ENCODE data around the gene PTPN1. TPM values are rescaled to one million over a fixed set of nuclear protein-coding genes. Genes with fewer than 3 reads are reported as not detected.

The PTPN1 gene
- total and polyA plus RNA-seq, 2 donors (not counting 3 experiments of a cell fraction or from before 2014, with no cell fraction given): 41.1 to 64.3 TPM

- Histone ChIP-seq H3K4me3 (replicated peaks in 1 of 3; ENCODE audit: insufficient read depth in 1 of 3, low read depth in 1 of 3, low read length in 3 of 3) (no peak overlapping the region), H4K20me1 (replicated peaks; ENCODE audit: control insufficient read depth, extremely low read depth, insufficient read depth, low read length) (no peaks in the 10 kb centered on the region), H3K79me2 (ENCODE audit: control insufficient read depth, insufficient read depth, low read length) (peaks cover 8% of the 10 kb centered on the region), H2AFZ (ENCODE audit: low read depth, low read length) (no peak overlapping the region), H3K27ac (ENCODE audit: insufficient read depth, low read depth, low read length) (no peak overlapping the region), H3K4me2 (ENCODE audit: insufficient read depth, low read length) (no peak overlapping the region), H3K4me1 (ENCODE audit: control insufficient read depth, extremely low read depth, insufficient read depth, low read length) (no peaks in the 10 kb centered on the region), H3K9ac (replicated peaks; ENCODE audit: extremely low read depth, insufficient read depth, low read length) (no peak overlapping the region), H3K27me3 (ENCODE audit: control insufficient read depth in 2 of 2, insufficient read depth in 2 of 2, low read length in 2 of 2) (no peaks in the 10 kb centered on the region), H3K9me3 (replicated peaks; ENCODE audit: control insufficient read depth, insufficient read depth, low read length) (no peaks in the 10 kb centered on the region), H3K36me3 (ENCODE audit: control insufficient read depth in 2 of 2, extremely low read depth in 1 of 2, insufficient read depth in 2 of 2, low read length in 2 of 2) (peaks cover 35 to 58% of the 10 kb centered on the region in 2 experiments), H3K9me1 (replicated peaks; ENCODE audit: control insufficient read depth, extremely low read depth, insufficient read depth, low read length) (no peaks in the 10 kb centered on the region)
- DNase-seq (ENCODE audit: low read depth, low spot score) (no peak), FAIRE-seq (no peak)
- ChIA-PET CTCF (interaction anchor here (1.5 kb wide), 1 partner anchor 11 kb away, joined by 6 read pairs; no protein-coding TSS in a partner anchor), POLR2A (no interaction called here)
- TSS peak; percentile 32 for BruUV-seq (replicated peaks)
- intact Hi-C loops (cut with micrococcal nuclease): loop anchor here (5.0 kb wide), 1 partner anchor 206 kb away; no protein-coding TSS in a partner anchor
- TF ChIP-seq POLR2A (IDR thresholded peaks at IDR 0.05; ENCODE audit: low read depth, low read length) (no peak), GATA2 (IDR thresholded peaks at IDR 0.05; ENCODE audit: insufficient read depth, insufficient read length, low read depth, low read length) (no peak), MAX (IDR thresholded peaks at IDR 0.05; ENCODE audit: insufficient read depth, insufficient read length) (no peak), JUN (IDR thresholded peaks at IDR 0.05; ENCODE audit: borderline replicate concordance, insufficient read depth, insufficient read length, low read depth) (no peak), MYC (IDR thresholded peaks at IDR 0.05; ENCODE audit: low read depth, low read length) (no peak), EZH2 (IDR thresholded peaks at IDR 0.05; ENCODE audit: borderline replicate concordance, low read depth, low read length, severe bottlenecking) (no peak), POLR2AphosphoS5 (IDR thresholded peaks at IDR 0.05; ENCODE audit: insufficient read depth, low read depth, low read length) (no peak), FOS (IDR thresholded peaks at IDR 0.05; ENCODE audit: borderline replicate concordance, insufficient read depth, low read length) (no peak), CTCF (IDR thresholded peaks at IDR 0.05; ENCODE audit: extremely low read depth in 1 of 2, insufficient read depth in 1 of 2, low read depth in 1 of 2, low read length in 2 of 2) (no peak)
- dilution Hi-C loops (cut with MboI; ENCODE audit: extremely low pct_ligation_motif_present, low sequenced_read_pairs): no loop called here
These were observed 73.4 kb downstream of the PTPN1 start for GRCh38 chr20:50583442-50584150.

Measured in endothelial cell of umbilical vein (primary cell).